Kidney (tissue), 14 donors: ENCODE results near the gene CD160. TPM values are rescaled to one million over a fixed set of nuclear protein-coding genes. Genes with fewer than 3 reads are reported as not detected.

Experiments
- DNase-seq, 5 donors: peaks; one replicate each; pipeline ENCODE4 v3.0.0-alpha.2; 2013 to 2020
- FAIRE-seq: peaks from 2 replicates; lab custom pipeline; 2012; peaks lifted over from hg19 to GRCh38; lab: Jason Lieb, UNC
- H3K27ac ChIP-seq, 2 donors: one replicate each; pipeline ENCODE4 v1.7.0; 2013; ENCODE audit warnings: low read depth in 2 of 2, low read length in 2 of 2, inconsistent platforms in 1 of 2
- H3K27me3 ChIP-seq: one replicate; pipeline ENCODE4 v1.7.1; 2013; ENCODE audit warnings: low read length, inconsistent platforms; ENCODE audit not compliant: control insufficient read depth, insufficient read depth
- H3K36me3 ChIP-seq, 3 donors: one replicate each; pipeline versions ENCODE4 v1.7.0 to v1.7.1; 2013; ENCODE audit warnings: low read length in 3 of 3, control low read depth in 1 of 3, inconsistent platforms in 1 of 3; ENCODE audit not compliant: insufficient read depth in 3 of 3, control insufficient read depth in 2 of 3
- H3K4me1 ChIP-seq, 3 donors: one replicate each; pipeline versions ENCODE4 v1.7.0 to v1.7.1; 2013; ENCODE audit warnings: low read length in 3 of 3, inconsistent platforms in 1 of 3, low read depth in 1 of 3; ENCODE audit not compliant: control insufficient read depth in 2 of 3, insufficient read depth in 2 of 3
- H3K4me3 ChIP-seq, 3 donors: one replicate each; pipeline versions ENCODE4 v1.7.0 to v1.8.1; 2013; ENCODE audit warnings: low read length in 3 of 3, control low read depth in 1 of 3, inconsistent platforms in 1 of 3
- H3K9ac ChIP-seq, 3 donors: one replicate each; pipeline versions ENCODE4 v1.7.0 to v1.7.1; 2013; ENCODE audit warnings: low read length in 3 of 3, control low read depth in 1 of 3, inconsistent platforms in 1 of 3
- H3K9me3 ChIP-seq, 3 donors: one replicate each; pipeline versions ENCODE4 v1.7.0 to v1.7.1; 2013; ENCODE audit warnings: low read length in 3 of 3, control low read depth in 1 of 3, inconsistent platforms in 1 of 3; ENCODE audit not compliant: control insufficient read depth in 2 of 3, insufficient read depth in 1 of 3
- CTCF ChIP-seq: IDR thresholded peaks from 3 replicates; pipeline ENCODE4 v1.5.1; 2012; ENCODE audit warnings: mild to moderate bottlenecking, moderate library complexity, borderline replicate concordance; ENCODE audit not compliant: insufficient read depth; ENCODE audit errors: extremely low read depth
- intact Hi-C: fragments of 100-400 bp; cut with DNase I; formaldehyde crosslinking; loops from one replicate; pipeline ENCODE4 v1.11.1; 2022
- polyA plus RNA-seq: library from polyadenylated mRNA; stranded (reverse); fragments of 350-450 nt; fragmentation: Illumina TruSeq; extraction: RNeasy Lipid Tissue Mini Kit (QIAGEN cat#74804); gene quantifications from one replicate; pipeline ENCODE4 v1.2.3, GENCODE V29; 2014; ENCODE audit warnings: low read depth, low replicate concordance; ENCODE audit not compliant: insufficient read depth
- total RNA-seq: library from RNA; stranded (reverse); fragmentation: NEBNext Ultra II Directional; extraction: Animal tissue kit (Norgen Biotek cat#: 25700); gene quantifications from one replicate; pipeline ENCODE4 v1.2.1, GENCODE V29; 2021
- donor health status: control.
- donor health status: control.
- donor health status: control.
- donor health status: control.
- donor health status: control.
- donor health status: DM: yes; HTN: yes; CAD: no.
- donor health status: Normal renal cell carcinoma (clear cell type).

CD160 gene
- total and polyA plus RNA-seq, 2 donors from 2014 or later: 0.60 TPM; not detected in 1

GRCh38 chr1:145771056-145771455 is 51.8 kb downstream of the CD160 start:
- Histone ChIP-seq H3K9ac (no peak overlapping the region), H3K27me3 (no peaks in the 10 kb centered on the region), H3K4me1 (no peaks in the 10 kb centered on the region), H3K9me3 (no peaks in the 10 kb centered on the region), H3K4me3 (no peak overlapping the region), H3K36me3 (peaks cover 0 to 6% (median 2%) of the 10 kb centered on the region in 3 donors), H3K27ac (no peak overlapping the region)
- intact Hi-C loops: no loop called here
- DNase-seq (no peak), FAIRE-seq (no peak)
- no peak for TF ChIP-seq CTCF

GRCh38 chr1:145773423-145773822 is 54.1 kb downstream of the CD160 start:
- DNase-seq (no peak), FAIRE-seq (no peak)
- intact Hi-C loops: no loop called here
- Histone ChIP-seq H3K9ac (no peak overlapping the region), H3K27me3 (no peaks in the 10 kb centered on the region), H3K36me3 (peaks cover 0 to 6% (median 2%) of the 10 kb centered on the region in 3 donors), H3K27ac (no peak overlapping the region), H3K4me1 (no peaks in the 10 kb centered on the region), H3K4me3 (no peak overlapping the region), H3K9me3 (no peaks in the 10 kb centered on the region)
- TF ChIP-seq CTCF: no peak

- DNase-seq (no peak), FAIRE-seq (no peak)
- intact Hi-C loops: no loop called here
- no peaks in the 10 kb centered on the region for H3K27me3 ChIP-seq
- TF ChIP-seq CTCF: no peak
- H3K27ac ChIP-seq: no peak overlapping the region
- no peaks in the 10 kb centered on the region for H3K4me1 ChIP-seq
- no peak overlapping the region for H3K9ac ChIP-seq
- no peaks in the 10 kb centered on the region for H3K9me3 ChIP-seq
- no peaks in the 10 kb centered on the region for H3K36me3 ChIP-seq
- no peak overlapping the region for H3K4me3 ChIP-seq
Measured at GRCh38 chr1:145777357-145778145, 58.3 kb downstream of the CD160 start.
